IMR-90 (cell line): ENCODE results near the gene CDC6. TPM values are rescaled to one million over a fixed set of nuclear protein-coding genes. Genes with fewer than 3 reads are reported as not detected.
A peak's percentile ranks its signal among the peaks of the same experiment; 100 is the strongest.

ENCODE experiments used
- ATAC-seq: fragments of 200-7000 bp; cut with Tn5 transposase; 2 replicates; pipeline ENCODE4 v1.9.1; 2020; ENCODE audit warnings: low read depth, mild to moderate bottlenecking, moderate library complexity
- BruUV-seq: library from RNA; stranded (reverse); fragments of 400-500 nt; replicated peaks from 2 replicates; lab custom pipeline; 2021; lab: Mats Ljungman, UMichigan
- CTCF ChIA-PET: fragments of 300-600 bp; formaldehyde crosslinking; extraction: SDS; loops from one replicate; lab custom pipeline; 2021; ENCODE audit warnings: antibody characterized with exemption; lab: Yijun Ruan, JAX
- POLR2A ChIA-PET: fragments of 300-600 bp; sonication (Branson Sonifier 250); formaldehyde crosslinking; loops from one replicate; lab custom pipeline; 2022; ENCODE audit warnings: antibody characterized with exemption; ENCODE audit not compliant: unreplicated experiment; lab: Charles Lee
- DNase-seq: peaks from one replicate; pipeline ENCODE4 v3.0.0; 2013
- H2AFZ ChIP-seq: replicated peaks from 2 replicates; pipeline ENCODE3; 2013; ENCODE audit warnings: low read length, mild to moderate bottlenecking; ENCODE audit not compliant: poor library complexity
- H2AK5ac ChIP-seq: 2 replicates; pipeline ENCODE4 v1.6.1; 2013; ENCODE audit warnings: low read depth, low read length, inconsistent platforms
- H2AK9ac ChIP-seq: replicated peaks from 2 replicates; pipeline ENCODE3; 2013; ENCODE audit warnings: mild to moderate bottlenecking, low read depth, low read length, moderate library complexity; ENCODE audit not compliant: poor library complexity
- H2BK120ac ChIP-seq: 2 replicates; pipeline ENCODE4 v1.6.1; 2013; ENCODE audit warnings: low read depth, low read length, inconsistent platforms
- H2BK15ac ChIP-seq: 3 replicates; pipeline ENCODE4 v1.6.1; 2013; ENCODE audit warnings: low read depth, low read length, inconsistent platforms
- H2BK20ac ChIP-seq: 2 replicates; pipeline ENCODE4 v1.6.1; 2013; ENCODE audit warnings: low read depth, mild to moderate bottlenecking, inconsistent platforms, low read length, moderate library complexity
- H2BK5ac ChIP-seq: 2 replicates; pipeline ENCODE4 v1.6.1; 2013; ENCODE audit warnings: mild to moderate bottlenecking, low read depth, low read length, inconsistent platforms; ENCODE audit not compliant: poor library complexity, severe bottlenecking
- H3K14ac ChIP-seq: replicated peaks from 2 replicates; pipeline ENCODE4 v1.6.1; 2013; ENCODE audit warnings: low read depth, low read length, inconsistent platforms
- H3K18ac ChIP-seq: 2 replicates; pipeline ENCODE4 v1.6.1; 2013; ENCODE audit warnings: low read depth, low read length, control low read depth
- H3K23ac ChIP-seq: 2 replicates; pipeline ENCODE4 v1.6.1; 2013; ENCODE audit warnings: low read depth, low read length, inconsistent platforms
- H3K27ac ChIP-seq: 2 replicates; pipeline ENCODE4 v1.5.1; 2013; ENCODE audit warnings: mild to moderate bottlenecking, control low read depth, low read length; ENCODE audit not compliant: insufficient read depth
- H3K27me3 ChIP-seq: 2 replicates; pipeline ENCODE4 v1.6.1; 2013; ENCODE audit warnings: low read length; ENCODE audit not compliant: control insufficient read depth, insufficient read depth
- H3K36me3 ChIP-seq: 2 replicates; pipeline ENCODE4 v1.6.1; 2013; ENCODE audit warnings: low read length, mixed read lengths; ENCODE audit not compliant: control insufficient read depth, insufficient read depth
- H3K4ac ChIP-seq: 2 replicates; pipeline ENCODE4 v1.6.1; 2013; ENCODE audit warnings: low read depth, low read length, inconsistent platforms
- H3K4me1 ChIP-seq: 2 replicates; pipeline ENCODE4 v1.6.1; 2013; ENCODE audit warnings: low read length, mixed read lengths; ENCODE audit not compliant: control insufficient read depth, insufficient read depth
- H3K4me2 ChIP-seq: 2 replicates; pipeline ENCODE4 v1.6.1; 2013; ENCODE audit warnings: low read depth, mild to moderate bottlenecking, control low read depth, low read length, moderate library complexity
- H3K4me3 ChIP-seq: 2 replicates; pipeline ENCODE4 v1.5.1; 2013; ENCODE audit warnings: low read depth, mild to moderate bottlenecking, control low read depth, low read length, moderate library complexity; ENCODE audit not compliant: insufficient read depth
- H3K56ac ChIP-seq: 2 replicates; pipeline ENCODE4 v1.6.1; 2013; ENCODE audit warnings: low read length, inconsistent platforms; ENCODE audit not compliant: insufficient read depth; ENCODE audit errors: extremely low read depth
- H3K79me1 ChIP-seq, 2 experiments: 2 replicates each; pipeline ENCODE4 v1.6.1; 2013; ENCODE audit warnings: low read length in 2 of 2, inconsistent platforms in 1 of 2, low read depth in 1 of 2
- H3K9ac ChIP-seq: 2 replicates; pipeline ENCODE4 v1.6.1; 2013; ENCODE audit warnings: low read depth, low read length, control low read depth
- H3K9me1 ChIP-seq: 2 replicates; pipeline ENCODE4 v1.6.1; 2013; ENCODE audit warnings: low read length, inconsistent platforms; ENCODE audit not compliant: insufficient read depth
- H3K9me3 ChIP-seq: 2 replicates; pipeline ENCODE4 v1.6.1; 2013; ENCODE audit warnings: low read length; ENCODE audit not compliant: control insufficient read depth, insufficient read depth
- H4K20me1 ChIP-seq: 2 replicates; pipeline ENCODE4 v1.6.1; 2013; ENCODE audit warnings: low read length, inconsistent platforms; ENCODE audit not compliant: insufficient read depth
- H4K5ac ChIP-seq: 2 replicates; pipeline ENCODE4 v1.6.1; 2013; ENCODE audit warnings: mild to moderate bottlenecking, low read depth, low read length, control low read depth
- H4K8ac ChIP-seq, 2 experiments: 2 replicates each; pipeline ENCODE4 v1.6.1; 2013; ENCODE audit warnings: low read depth in 2 of 2, low read length in 2 of 2, control low read depth in 1 of 2, inconsistent platforms in 1 of 2
- H4K91ac ChIP-seq: 2 replicates; pipeline ENCODE4 v1.6.1; 2013; ENCODE audit warnings: low read depth, low read length, inconsistent platforms; ENCODE audit not compliant: insufficient read depth
- BHLHE40 ChIP-seq: fragments of 150-350 bp; IDR thresholded peaks from 2 replicates; pipeline ENCODE4 v1.6.1; 2016; ENCODE audit warnings: mild to moderate bottlenecking, low read depth, low read length
- CEBPB ChIP-seq: IDR thresholded peaks from 2 replicates; pipeline ENCODE4 v1.6.1; 2012; ENCODE audit warnings: low read depth, low read length, improper control_type of control experiment
- CHD1 ChIP-seq: IDR thresholded peaks from 2 replicates; pipeline ENCODE4 v1.6.1; 2012; ENCODE audit warnings: low read depth, low read length, improper control_type of control experiment
- FOS ChIP-seq: fragments of 150-350 bp; IDR thresholded peaks from 2 replicates; pipeline ENCODE4 v1.6.1; 2016; ENCODE audit warnings: low read depth, low read length
- MAFK ChIP-seq: IDR thresholded peaks from 2 replicates; pipeline ENCODE4 v1.6.1; 2012; ENCODE audit warnings: low read depth, low read length, improper control_type of control experiment
- MAZ ChIP-seq: IDR thresholded peaks from 2 replicates; pipeline ENCODE4 v1.6.1; 2012; ENCODE audit warnings: low read depth, mild to moderate bottlenecking, low read length, improper control_type of control experiment, moderate library complexity, borderline replicate concordance
- NFE2L2 ChIP-seq: fragments of 150-350 bp; IDR thresholded peaks from 2 replicates; pipeline ENCODE4 v1.6.1; 2016; ENCODE audit warnings: low read depth, mild to moderate bottlenecking, low read length
- POLR2A ChIP-seq: IDR thresholded peaks from 2 replicates; pipeline ENCODE4 v1.6.1; 2012; ENCODE audit warnings: mild to moderate bottlenecking, low read depth, low read length
- RCOR1 ChIP-seq: IDR thresholded peaks from 2 replicates; pipeline ENCODE4 v1.6.1; 2012; ENCODE audit warnings: mild to moderate bottlenecking, low read length, improper control_type of control experiment; ENCODE audit not compliant: insufficient replicate concordance
- RFX5 ChIP-seq: IDR thresholded peaks from 2 replicates; pipeline ENCODE4 v1.8.0; 2012; ENCODE audit warnings: low read depth, mild to moderate bottlenecking, low read length, moderate library complexity
- WGBS, 2 experiments: methylation state at CpG; one replicate each; pipeline versions ENCODE4 v1.1.5 to v1.1.7; 2013; ENCODE audit warnings: missing lambda C conversion rate in 2 of 2; ENCODE audit not compliant: insufficient read length in 1 of 2; ENCODE audit errors: extremely low coverage in 2 of 2; 5-methylcytosine and 5-hydroxymethylcytosine counted together
- dilution Hi-C: fragments of 300-500 bp; cut with HindIII; formaldehyde crosslinking; loops from one replicate; pipeline ENCODE4 v1.14.3; 2018; ENCODE audit warnings: low sequenced_read_pairs; ENCODE audit not compliant: unreplicated experiment
- in situ Hi-C: fragments of 300-500 bp; cut with MboI; formaldehyde crosslinking; loops from 3 replicates; pipeline ENCODE4 v1.14.3; 2019; ENCODE audit warnings: low sequenced_read_pairs, inconsistent platforms, mixed read lengths
- intact Hi-C: fragments of 100-400 bp; cut with micrococcal nuclease; formaldehyde crosslinking; loops from 2 replicates; pipeline ENCODE4 v1.10.0; 2022
- polyA plus RNA-seq, 3 experiments: library from polyadenylated mRNA; depleted of rRNA; stranded (reverse); fragments of >200 nt; gene quantifications; 2 replicates each; pipeline ENCODE4 v1.2.3, GENCODE V29; 2012; ENCODE audit warnings: low replicate concordance in 1 of 3
- total RNA-seq: library from RNA; depleted of rRNA; stranded (reverse); fragments of >200 nt; gene quantifications from 2 replicates; pipeline ENCODE4 v1.2.3, GENCODE V29; 2012
- TF ChIP-seq, protein P1 (sequence below): fragments of 150-350 bp; IDR thresholded peaks from 2 replicates; pipeline ENCODE4 v1.6.1; 2016; ENCODE audit warnings: low read depth, mild to moderate bottlenecking, low read length, moderate library complexity, borderline replicate concordance

Gene CDC6
- total and polyA plus RNA-seq, 2 of the 4 experiments (the other 2 are of a cell fraction), result 15.3 to 25.6 TPM

- Histone ChIP-seq H3K23ac (no peak overlapping the region; the same call in 1 of the 2 replicates), H3K14ac (peak overlapping the region; percentile 89), H3K9me3 (no peaks in the 10 kb centered on the region), H2AK9ac (peak overlapping the region; percentile 70), H4K8ac (peak overlapping the region; percentile 21 to 96), H3K27me3 (no peaks in the 10 kb centered on the region), H3K4me3 (peak overlapping the region; percentile 19; the same call in 1 of the 2 replicates), H2BK20ac (no peak overlapping the region; the same call in 1 of the 2 replicates), H3K18ac (peak overlapping the region; percentile 60), H2AK5ac (peak overlapping the region; percentile 92; the same call in 1 of the 2 replicates), H4K5ac (peak overlapping the region; percentile 86), H3K4ac (peak overlapping the region; percentile 79), H2BK5ac (peak overlapping the region; percentile 51), H4K91ac (peak overlapping the region; percentile 22; the same call in 1 of the 2 replicates), H2BK15ac (peak overlapping the region; percentile 12; the same call in 1 of the 3 replicates), H4K20me1 (peaks cover 7% of the 10 kb centered on the region; the same call in 1 of the 2 replicates), H2AFZ (peak overlapping the region; percentile 90), H3K36me3 (no peaks in the 10 kb centered on the region), H3K56ac (0 out of 2 replicates have a peak overlapping the region, but pooled peaks have one; percentile 27), H3K4me2 (peak overlapping the region; percentile 93), H3K9me1 (peaks cover 17% of the 10 kb centered on the region), H3K27ac (no peak overlapping the region; the same call in 1 of the 2 replicates), H3K4me1 (peaks cover 13% of the 10 kb centered on the region), H3K9ac (peak overlapping the region; percentile 52; the same call in 1 of the 2 replicates), H2BK120ac (0 out of 2 replicates have a peak overlapping the region, but pooled peaks have one; percentile 52), H3K79me1 (peaks cover 11 to 26% of the 10 kb centered on the region in 2 experiments; a peak in 3 of 4 replicates)
- no CpG with 5 or more reads among the region's 4 CpGs for WGBS, 2 experiments
- DNase-seq (no peak), ATAC-seq (no peak)
- dilution Hi-C loops, result no loop called here
- BruUV-seq, result no TSS peak
- intact Hi-C loops, result no loop called here
- CTCF ChIA-PET, result no interaction called here
- POLR2A ChIA-PET, result no interaction called here
- TF ChIP-seq MAZ, result no peak
- TF ChIP-seq CHD1, result no peak
- TF ChIP-seq MAFK, result no peak
- no peak for TF ChIP-seq BHLHE40
- TF ChIP-seq, protein P1, sequence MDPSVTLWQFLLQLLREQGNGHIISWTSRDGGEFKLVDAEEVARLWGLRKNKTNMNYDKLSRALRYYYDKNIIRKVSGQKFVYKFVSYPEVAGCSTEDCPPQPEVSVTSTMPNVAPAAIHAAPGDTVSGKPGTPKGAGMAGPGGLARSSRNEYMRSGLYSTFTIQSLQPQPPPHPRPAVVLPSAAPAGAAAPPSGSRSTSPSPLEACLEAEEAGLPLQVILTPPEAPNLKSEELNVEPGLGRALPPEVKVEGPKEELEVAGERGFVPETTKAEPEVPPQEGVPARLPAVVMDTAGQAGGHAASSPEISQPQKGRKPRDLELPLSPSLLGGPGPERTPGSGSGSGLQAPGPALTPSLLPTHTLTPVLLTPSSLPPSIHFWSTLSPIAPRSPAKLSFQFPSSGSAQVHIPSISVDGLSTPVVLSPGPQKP, result no peak
- no peak for TF ChIP-seq NFE2L2
- TF ChIP-seq RCOR1, result no peak
- no peak for TF ChIP-seq FOS
- TF ChIP-seq CEBPB, result no peak
- TF ChIP-seq POLR2A, result no peak
- TF ChIP-seq RFX5, result no peak
- in situ Hi-C loops, result loop anchor here (10.0 kb wide), 1 partner anchor 262 kb away; no protein-coding TSS in a partner anchor
Measured at GRCh38 chr17:40287159-40287493, 553 bp upstream of the CDC6 start.
